ENCODE data around the gene FKBP5. TPM values are rescaled to one million over a fixed set of nuclear protein-coding genes. Genes with fewer than 3 reads are reported as not detected.

FKBP5 gene
- polyA plus RNA-seq, 2 of the 4 experiments (the other 2 are of a cell fraction), result 8.4 to 11.7 TPM

GRCh38 chr6:35681298-35681697, 7.4 kb downstream of the FKBP5 start:
- POLR2A ChIA-PET, result no interaction called here
- DNase-seq (ENCODE audit: low read depth in 1 of 2, low spot score in 1 of 2) (no peak), ATAC-seq (no peak), FAIRE-seq (no peak)
- Histone ChIP-seq H3K9me3 (no peaks in the 10 kb centered on the region), H3K27ac (no peak overlapping the region), H3K4me2 (no peak overlapping the region), H3K4me3 (no peak overlapping the region), H3K4me1 (no peaks in the 10 kb centered on the region; the same call in 2 of the 3 replicates)
- WGBS (ENCODE audit: missing lambda C conversion rate), result 59% methylated on average over 1 of the region's 1 CpG
- CTCF ChIA-PET, result interaction anchor here (0.8 to 2.4 kb wide), 2 partner anchors 32 to 97 kb away, joined by 3 to 5 read pairs; no protein-coding TSS in a partner anchor
- TF ChIP-seq E2F6 (IDR thresholded peaks at IDR 0.05; ENCODE audit: borderline replicate concordance, low read depth) (no peak), EP300 (IDR thresholded peaks at IDR 0.05) (no peak), RARB (CRISPR knock-in tag; IDR thresholded peaks at IDR 0.05) (no peak), HOXB5 (CRISPR knock-in tag; IDR thresholded peaks at IDR 0.05) (no peak), SREBF2 (IDR thresholded peaks at IDR 0.05) (no peak), TP53 (CRISPR knock-in tag; IDR thresholded peaks at IDR 0.05) (no peak), NR3C1 (IDR thresholded peaks at IDR 0.05) (no peak), KDM5A (IDR thresholded peaks at IDR 0.05) (no peak), CEBPB (IDR thresholded peaks at IDR 0.05) (no peak), RFX5 (IDR thresholded peaks at IDR 0.05) (no peak), CHD4 (IDR thresholded peaks at IDR 0.05; ENCODE audit: borderline replicate concordance) (no peak)
- TF ChIP-seq, protein P1, sequence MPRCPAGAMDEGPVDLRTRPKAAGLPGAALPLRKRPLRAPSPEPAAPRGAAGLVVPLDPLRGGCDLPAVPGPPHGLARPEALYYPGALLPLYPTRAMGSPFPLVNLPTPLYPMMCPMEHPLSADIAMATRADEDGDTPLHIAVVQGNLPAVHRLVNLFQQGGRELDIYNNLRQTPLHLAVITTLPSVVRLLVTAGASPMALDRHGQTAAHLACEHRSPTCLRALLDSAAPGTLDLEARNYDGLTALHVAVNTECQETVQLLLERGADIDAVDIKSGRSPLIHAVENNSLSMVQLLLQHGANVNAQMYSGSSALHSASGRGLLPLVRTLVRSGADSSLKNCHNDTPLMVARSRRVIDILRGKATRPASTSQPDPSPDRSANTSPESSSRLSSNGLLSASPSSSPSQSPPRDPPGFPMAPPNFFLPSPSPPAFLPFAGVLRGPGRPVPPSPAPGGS (IDR thresholded peaks at IDR 0.05), result no peak
- TF ChIP-seq, protein P2, sequence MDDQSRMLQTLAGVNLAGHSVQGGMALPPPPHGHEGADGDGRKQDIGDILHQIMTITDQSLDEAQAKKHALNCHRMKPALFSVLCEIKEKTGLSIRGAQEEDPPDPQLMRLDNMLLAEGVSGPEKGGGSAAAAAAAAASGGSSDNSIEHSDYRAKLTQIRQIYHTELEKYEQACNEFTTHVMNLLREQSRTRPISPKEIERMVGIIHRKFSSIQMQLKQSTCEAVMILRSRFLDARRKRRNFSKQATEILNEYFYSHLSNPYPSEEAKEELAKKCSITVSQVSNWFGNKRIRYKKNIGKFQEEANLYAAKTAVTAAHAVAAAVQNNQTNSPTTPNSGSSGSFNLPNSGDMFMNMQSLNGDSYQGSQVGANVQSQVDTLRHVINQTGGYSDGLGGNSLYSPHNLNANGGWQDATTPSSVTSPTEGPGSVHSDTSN (IDR thresholded peaks at IDR 0.05), result no peak
- TF ChIP-seq, protein P3, sequence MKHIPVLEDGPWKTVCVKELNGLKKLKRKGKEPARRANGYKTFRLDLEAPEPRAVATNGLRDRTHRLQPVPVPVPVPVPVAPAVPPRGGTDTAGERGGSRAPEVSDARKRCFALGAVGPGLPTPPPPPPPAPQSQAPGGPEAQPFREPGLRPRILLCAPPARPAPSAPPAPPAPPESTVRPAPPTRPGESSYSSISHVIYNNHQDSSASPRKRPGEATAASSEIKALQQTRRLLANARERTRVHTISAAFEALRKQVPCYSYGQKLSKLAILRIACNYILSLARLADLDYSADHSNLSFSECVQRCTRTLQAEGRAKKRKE (CRISPR knock-in tag; IDR thresholded peaks at IDR 0.05; ENCODE audit: low read depth), result no peak

DNA sequence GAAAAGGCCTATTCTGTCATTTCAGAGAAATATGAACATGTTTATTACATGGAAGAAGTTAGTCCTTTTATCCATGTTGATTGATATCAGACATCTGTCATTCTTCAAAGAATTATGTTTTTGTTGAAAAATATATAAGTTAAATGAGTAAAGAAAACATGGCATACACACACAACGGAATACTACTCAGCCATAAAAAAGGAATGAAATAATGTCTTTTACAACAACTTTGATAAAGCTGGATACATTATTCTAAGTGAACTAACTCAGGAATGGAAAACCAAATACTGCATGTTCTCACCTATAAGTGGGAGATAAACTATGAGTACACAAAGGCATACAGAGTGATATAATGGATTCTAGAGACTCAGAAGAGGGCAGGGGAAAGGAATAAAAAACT, 9.3 kb downstream of the FKBP5 start:
- ChIA-PET POLR2A (no interaction called here), CTCF (no interaction called here)
- FAIRE-seq, result no peak
- 86% methylated on average over 1 of the region's 1 CpG for WGBS (ENCODE audit: missing lambda C conversion rate)
- Histone ChIP-seq H3K27ac (no peak overlapping the region), H3K9me3 (no peaks in the 10 kb centered on the region), H3K4me2 (no peak overlapping the region), H3K4me1 (no peaks in the 10 kb centered on the region), H3K4me3 (no peak overlapping the region)
- TF ChIP-seq E2F6 (IDR thresholded peaks at IDR 0.05; ENCODE audit: borderline replicate concordance, low read depth) (no peak), EP300 (IDR thresholded peaks at IDR 0.05) (no peak), TFCP2L1 (CRISPR knock-in tag; IDR thresholded peaks at IDR 0.05) (no peak), CHD2 (IDR thresholded peaks at IDR 0.05; ENCODE audit: low read length, partially characterized antibody) (no peak), HES2 (IDR thresholded peaks at IDR 0.05) (no peak), POLR2A (IDR thresholded peaks at IDR 0.05; ENCODE audit: low read length) (no peak), HDAC2 (IDR thresholded peaks at IDR 0.05) (no peak), CBX8 (IDR thresholded peaks at IDR 0.05) (no peak), ESRRA (IDR thresholded peaks at IDR 0.05; ENCODE audit: borderline replicate concordance, low read length) (no peak), SREBF2 (IDR thresholded peaks at IDR 0.05) (no peak), MAFK (IDR thresholded peaks at IDR 0.05; ENCODE audit: partially characterized antibody) (no peak), HOXB13 (CRISPR knock-in tag; IDR thresholded peaks at IDR 0.05; ENCODE audit: low read depth) (no peak), CTCF (IDR thresholded peaks at IDR 0.05) (no peak)
- TF ChIP-seq, protein P2 (IDR thresholded peaks at IDR 0.05), result no peak
- TF ChIP-seq, protein P1 (IDR thresholded peaks at IDR 0.05), result no peak
- TF ChIP-seq, protein P4, sequence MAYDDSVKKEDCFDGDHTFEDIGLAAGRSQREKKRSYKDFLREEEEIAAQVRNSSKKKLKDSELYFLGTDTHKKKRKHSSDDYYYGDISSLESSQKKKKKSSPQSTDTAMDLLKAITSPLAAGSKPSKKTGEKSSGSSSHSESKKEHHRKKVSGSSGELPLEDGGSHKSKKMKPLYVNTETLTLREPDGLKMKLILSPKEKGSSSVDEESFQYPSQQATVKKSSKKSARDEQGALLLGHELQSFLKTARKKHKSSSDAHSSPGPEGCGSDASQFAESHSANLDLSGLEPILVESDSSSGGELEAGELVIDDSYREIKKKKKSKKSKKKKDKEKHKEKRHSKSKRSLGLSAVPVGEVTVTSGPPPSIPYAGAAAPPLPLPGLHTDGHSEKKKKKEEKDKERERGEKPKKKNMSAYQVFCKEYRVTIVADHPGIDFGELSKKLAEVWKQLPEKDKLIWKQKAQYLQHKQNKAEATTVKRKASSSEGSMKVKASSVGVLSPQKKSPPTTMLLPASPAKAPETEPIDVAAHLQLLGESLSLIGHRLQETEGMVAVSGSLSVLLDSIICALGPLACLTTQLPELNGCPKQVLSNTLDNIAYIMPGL (CRISPR knock-in tag; IDR thresholded peaks at IDR 0.05; ENCODE audit: borderline replicate concordance), result no peak
- DNase-seq (ENCODE audit: low read depth in 1 of 2, low spot score in 1 of 2), result no peak
- ATAC-seq, result no peak
